Spleen (tissue), 11 donors: ENCODE data around the gene BRINP2. TPM values are rescaled to one million over a fixed set of nuclear protein-coding genes. Genes with fewer than 3 reads are reported as not detected.
A peak's percentile ranks its signal among the peaks of the same experiment; 100 is the strongest.

Experiments
- DNase-seq: peaks from one replicate; pipeline ENCODE4 v3.0.0-alpha.2; 2020
- H3K27ac ChIP-seq, 8 donors: fragments of 200-600 bp; sonication (generic) in 7 of 8; 1 replicate in 4 of 8; 2 replicates in 4 of 8; pipeline versions ENCODE4 v1.5.0 to v1.8.0; 2016 to 2021; ENCODE audit warnings: inconsistent platforms in 4 of 8, mild to moderate bottlenecking in 4 of 8, moderate library complexity in 1 of 8
- H3K27me3 ChIP-seq, 7 donors: fragments of 200-600 bp; sonication (generic) in 6 of 7; replicated peaks in 1 of 7; 1 replicate in 4 of 7; 2 replicates in 3 of 7; pipeline versions ENCODE4 v1.5.0 to v1.8.0; 2016 to 2021; ENCODE audit warnings: inconsistent platforms in 3 of 7, mild to moderate bottlenecking in 1 of 7
- H3K36me3 ChIP-seq, 6 donors: fragments of 200-600 bp; sonication (generic) in 5 of 6; 1 replicate in 4 of 6; 2 replicates in 2 of 6; pipeline versions ENCODE4 v1.5.0 to v1.8.0; 2016 to 2021; ENCODE audit warnings: inconsistent platforms in 2 of 6
- H3K4me1 ChIP-seq, 6 donors: fragments of 200-600 bp; sonication (generic) in 5 of 6; 1 replicate in 3 of 6; 2 replicates in 3 of 6; pipeline versions ENCODE4 v1.5.0 to v1.8.0; 2016 to 2021; ENCODE audit warnings: inconsistent platforms in 3 of 6
- H3K4me3 ChIP-seq, 8 donors: fragments of 200-600 bp; sonication (generic) in 7 of 8; 1 replicate in 4 of 8; 2 replicates in 4 of 8; pipeline versions ENCODE4 v1.5.0 to v1.8.0; 2016 to 2021; ENCODE audit warnings: inconsistent platforms in 4 of 8, mild to moderate bottlenecking in 4 of 8, moderate library complexity in 2 of 8
- H3K9me3 ChIP-seq, 8 donors: fragments of 200-600 bp; sonication (generic) in 7 of 8; 1 replicate in 4 of 8; 2 replicates in 4 of 8; pipeline versions ENCODE4 v1.5.0 to v1.8.0; 2016 to 2021; ENCODE audit warnings: inconsistent platforms in 4 of 8
- POLR2A ChIP-seq, 3 donors: fragments of 450-650 bp; IDR thresholded peaks; one replicate each; pipeline ENCODE4 v1.5.1; 2017; ENCODE audit warnings: antibody characterized with exemption in 3 of 3, mild to moderate bottlenecking in 1 of 3
- POLR2AphosphoS5 ChIP-seq, 3 donors: sonication (generic); formaldehyde crosslinking; IDR thresholded peaks; one replicate each; pipeline ENCODE4 v1.5.1; 2017; ENCODE audit warnings: antibody characterized with exemption in 3 of 3
- WGBS, 5 donors: extraction: QIAGEN DNeasy Blood & Tissue Kit in 3 of 5; methylation state at CpG; one replicate each; pipeline versions ENCODE4 v1.1.5 to v1.1.7; 2013 to 2018; 5-methylcytosine and 5-hydroxymethylcytosine counted together
- intact Hi-C: fragments of 100-400 bp; cut with DNase I; formaldehyde crosslinking; loops from one replicate; pipeline ENCODE4 v1.15.0; 2023; ENCODE audit warnings: low total_unique reads
- polyA plus RNA-seq, 3 donors: library from polyadenylated mRNA; stranded (reverse); fragments of 200-250 nt; gene quantifications; one replicate each; pipeline ENCODE4 v1.2.1, GENCODE V29; 2013
- total RNA-seq, 7 donors: library from RNA; depleted of rRNA in 3 of 7; stranded (reverse); fragments of >200 nt in 3 of 7; fragmentation: NEBNext Ultra II Directional in 4 of 7; extraction: Animal tissue kit (Norgen Biotek cat#: 25700) in 4 of 7; gene quantifications; one replicate each; pipeline versions ENCODE4 v1.1.0 to v1.2.1, GENCODE V29; 2016 to 2021
- TF ChIP-seq, protein P1 (sequence below), 11 experiments: fragments of 200-600 bp in 7 of 11; fragments of 450-650 bp in 4 of 11; sonication (generic) in 4 of 11; IDR thresholded peaks in 8 of 11; conservative IDR thresholded peaks in 3 of 11; 1 replicate in 7 of 11; 2 replicates in 4 of 11; pipeline versions ENCODE4 v1.4.0 to v1.8.0; 2016 to 2021; ENCODE audit warnings: antibody characterized with exemption in 11 of 11, inconsistent platforms in 4 of 11, mild to moderate bottlenecking in 1 of 11
- donor health status: healthy with polysubstance abuse.
- donor health status: DM: no; HTN: no; CAD: no; lungs with moderate emphysema.
- donor health status: DM: no; HTN: no; CAD: no.
- donor health status: Bipolar disorder and iron deficiency.
- donor health status: healthy.
- donor health status: DM: no; HTN: no; CAD: no.
- donor health status: DM: yes; HTN: yes; CAD: no.

BRINP2 gene
- total and polyA plus RNA-seq, 10 donors, result 0.33 to 1.5 (median 0.74) TPM

DNA sequence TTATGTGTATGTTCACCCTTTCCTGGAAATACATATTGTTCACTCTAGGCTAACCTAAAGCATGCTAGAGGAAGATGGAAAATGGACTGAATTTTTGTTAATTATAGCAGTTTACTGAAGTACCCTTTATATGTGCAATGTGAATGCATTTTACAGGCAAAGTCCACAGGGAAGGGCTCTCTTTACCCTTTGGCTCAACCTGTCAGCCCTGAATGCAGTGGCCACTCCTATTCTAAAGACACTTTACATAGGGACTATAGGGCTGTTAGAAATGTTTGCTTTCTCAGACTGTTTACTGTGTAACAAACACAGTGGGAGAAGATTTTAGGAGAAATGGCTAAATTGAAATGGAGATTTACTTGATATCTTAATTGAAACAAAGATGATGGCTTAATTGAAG lies 78.5 kb downstream of the BRINP2 start:
- TF ChIP-seq POLR2AphosphoS5 (IDR thresholded peaks at IDR 0.05) (no peak), POLR2A (IDR thresholded peaks at IDR 0.05) (no peak)
- TF ChIP-seq, protein P1, sequence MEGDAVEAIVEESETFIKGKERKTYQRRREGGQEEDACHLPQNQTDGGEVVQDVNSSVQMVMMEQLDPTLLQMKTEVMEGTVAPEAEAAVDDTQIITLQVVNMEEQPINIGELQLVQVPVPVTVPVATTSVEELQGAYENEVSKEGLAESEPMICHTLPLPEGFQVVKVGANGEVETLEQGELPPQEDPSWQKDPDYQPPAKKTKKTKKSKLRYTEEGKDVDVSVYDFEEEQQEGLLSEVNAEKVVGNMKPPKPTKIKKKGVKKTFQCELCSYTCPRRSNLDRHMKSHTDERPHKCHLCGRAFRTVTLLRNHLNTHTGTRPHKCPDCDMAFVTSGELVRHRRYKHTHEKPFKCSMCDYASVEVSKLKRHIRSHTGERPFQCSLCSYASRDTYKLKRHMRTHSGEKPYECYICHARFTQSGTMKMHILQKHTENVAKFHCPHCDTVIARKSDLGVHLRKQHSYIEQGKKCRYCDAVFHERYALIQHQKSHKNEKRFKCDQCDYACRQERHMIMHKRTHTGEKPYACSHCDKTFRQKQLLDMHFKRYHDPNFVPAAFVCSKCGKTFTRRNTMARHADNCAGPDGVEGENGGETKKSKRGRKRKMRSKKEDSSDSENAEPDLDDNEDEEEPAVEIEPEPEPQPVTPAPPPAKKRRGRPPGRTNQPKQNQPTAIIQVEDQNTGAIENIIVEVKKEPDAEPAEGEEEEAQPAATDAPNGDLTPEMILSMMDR (IDR thresholded peaks at IDR 0.05 in 8 of 11, conservative IDR thresholded peaks at IDR 0.05 in 3 of 11), result no peak
- no peaks in the 10 kb centered on the region for H3K27me3 ChIP-seq
- intact Hi-C loops, result no loop called here

DNA sequence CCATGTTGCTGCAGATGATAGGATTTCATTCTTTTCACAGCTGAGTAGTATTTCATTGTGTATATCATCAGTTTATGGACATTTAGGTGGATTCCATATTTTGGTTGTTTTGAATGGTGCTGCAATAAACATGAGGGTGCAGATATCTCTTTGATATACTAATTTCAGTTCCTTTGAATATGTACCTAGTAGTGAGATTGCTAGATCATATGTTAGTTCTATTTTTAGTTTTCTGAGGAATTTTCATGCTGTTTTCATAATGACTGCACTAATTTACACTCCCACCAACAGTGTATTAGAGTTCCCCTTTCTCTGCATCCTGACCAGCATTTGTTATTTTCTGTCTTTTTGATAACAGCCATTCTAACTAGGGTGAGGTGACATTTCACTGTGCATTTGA lies 82.1 kb downstream of the BRINP2 start:
- no peaks in the 10 kb centered on the region for H3K27me3 ChIP-seq
- no peak overlapping the region for H3K4me3 ChIP-seq
- H3K4me1 ChIP-seq, result peaks cover 0 to 15% (median 4%) of the 10 kb centered on the region in 6 donors
- H3K27ac ChIP-seq, result no peak overlapping the region
- no peaks in the 10 kb centered on the region for H3K36me3 ChIP-seq
- DNase-seq, result no peak
- intact Hi-C loops, result loop anchor here (10.0 kb wide), 1 partner anchor 532 kb away; no protein-coding TSS in a partner anchor
- H3K9me3 ChIP-seq, result no peaks in the 10 kb centered on the region
- TF ChIP-seq POLR2A (IDR thresholded peaks at IDR 0.05) (no peak), POLR2AphosphoS5 (IDR thresholded peaks at IDR 0.05) (no peak)
- TF ChIP-seq, protein P1 (IDR thresholded peaks at IDR 0.05 in 8 of 11, conservative IDR thresholded peaks at IDR 0.05 in 3 of 11), result no peak

More for the DNA sequence above, 78.5 kb downstream of the BRINP2 start:
- H3K9me3 ChIP-seq, result no peaks in the 10 kb centered on the region
- no peaks in the 10 kb centered on the region for H3K4me1 ChIP-seq
- no peak overlapping the region for H3K4me3 ChIP-seq
- no peak overlapping the region for H3K27ac ChIP-seq
- DNase-seq, result no peak
- H3K36me3 ChIP-seq, result no peaks in the 10 kb centered on the region

DNA sequence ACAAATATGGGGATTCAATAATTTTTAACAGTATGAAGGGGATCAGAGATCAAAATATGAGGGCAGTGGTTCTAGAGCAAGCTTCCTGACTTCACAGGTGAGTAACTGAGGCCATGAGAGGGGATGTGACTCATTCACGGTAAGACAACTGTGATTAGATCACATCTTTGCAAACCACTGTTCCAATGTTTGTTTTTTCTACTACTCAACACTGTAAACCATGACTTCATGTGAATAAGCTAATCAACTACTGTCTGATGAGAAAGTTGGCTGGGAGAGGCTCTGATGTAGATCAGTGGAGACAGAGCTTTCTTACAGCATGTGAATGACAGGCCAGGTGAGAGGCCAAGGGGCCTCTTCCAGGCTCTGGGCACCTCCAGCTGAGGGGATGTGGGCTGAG lies 84.7 kb downstream of the BRINP2 start:
- Histone ChIP-seq H3K4me1 (peaks cover 0 to 15% (median 4%) of the 10 kb centered on the region in 6 donors), H3K4me3 (no peak overlapping the region), H3K9me3 (no peaks in the 10 kb centered on the region), H3K36me3 (no peaks in the 10 kb centered on the region), H3K27me3 (no peaks in the 10 kb centered on the region), H3K27ac (peak overlapping the region in 1 of 8 donors; percentile 43)
- 57 to 76% (median 65%) methylated on average over 1 of the region's 1 CpG for WGBS, 5 donors
- intact Hi-C loops, result loop anchor here (10.0 kb wide), 1 partner anchor 529 kb away; no protein-coding TSS in a partner anchor
- TF ChIP-seq, protein P1 (IDR thresholded peaks at IDR 0.05 in 8 of 11, conservative IDR thresholded peaks at IDR 0.05 in 3 of 11), result no peak
- TF ChIP-seq POLR2AphosphoS5 (IDR thresholded peaks at IDR 0.05) (no peak), POLR2A (IDR thresholded peaks at IDR 0.05) (no peak)
- DNase-seq, result no peak

DNA sequence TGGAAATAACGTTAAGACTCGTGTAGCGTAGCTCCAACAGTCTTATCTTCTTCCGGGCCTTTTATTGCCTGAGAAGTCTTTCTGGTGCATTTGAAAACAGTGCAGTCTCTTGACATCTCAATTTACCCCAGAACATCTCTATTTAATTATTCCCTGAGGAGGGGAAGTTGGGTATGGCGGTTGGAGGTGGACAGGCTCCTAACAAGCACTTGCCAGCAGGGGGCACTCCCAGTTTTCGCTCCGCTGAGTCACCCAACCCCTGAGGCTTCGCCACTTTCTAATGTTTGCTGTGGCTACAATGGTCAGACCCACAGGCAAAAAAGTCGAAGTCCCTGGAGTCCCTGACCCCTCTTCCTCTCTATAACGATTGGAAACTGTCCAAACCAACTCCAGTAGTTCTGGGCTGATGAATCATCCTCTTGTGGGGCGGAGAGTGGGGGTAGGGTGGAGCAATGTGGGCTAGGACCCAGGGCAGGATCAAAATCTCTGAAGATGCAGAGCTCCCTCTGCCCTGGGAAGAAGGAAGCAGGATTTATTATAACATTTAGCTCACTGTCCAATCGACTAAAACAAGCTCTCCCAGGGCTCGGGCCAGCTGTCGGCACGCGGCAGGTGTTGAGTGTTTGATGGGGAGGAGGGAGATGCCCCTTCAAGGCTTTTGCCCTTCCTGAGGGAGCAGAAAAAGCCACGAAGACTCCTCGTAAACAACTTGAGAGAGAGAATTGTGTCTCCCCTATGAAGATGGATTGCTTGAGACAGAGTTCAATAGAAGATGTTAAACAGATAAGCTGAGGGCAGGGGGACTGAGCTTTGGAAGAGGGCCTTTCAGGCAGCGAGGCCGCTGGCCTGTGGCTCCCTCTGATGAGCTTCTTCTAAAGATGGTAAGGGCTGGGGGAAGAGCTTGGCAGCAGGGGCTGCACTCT lies 85.7 kb downstream of the BRINP2 start:
- Histone ChIP-seq H3K4me1 (peaks cover 0 to 15% (median 4%) of the 10 kb centered on the region in 6 donors), H3K9me3 (no peaks in the 10 kb centered on the region), H3K36me3 (no peaks in the 10 kb centered on the region), H3K27me3 (no peaks in the 10 kb centered on the region), H3K27ac (peak overlapping the region in 4 of 8 donors; percentile 27 to 45 (median 36)), H3K4me3 (no peak overlapping the region)
- TF ChIP-seq POLR2A (IDR thresholded peaks at IDR 0.05), result no peak
- peak in 2 of 3 donors; percentile 31 to 64 for TF ChIP-seq POLR2AphosphoS5 (IDR thresholded peaks at IDR 0.05)
- TF ChIP-seq, protein P1 (IDR thresholded peaks at IDR 0.05 in 8 of 11, conservative IDR thresholded peaks at IDR 0.05 in 3 of 11), result peak in 10 of 11 experiments; percentile 28 to 74 (median 62)
- 33 to 41% (median 34%) methylated on average over 20 of the region's 20 CpGs for WGBS, 5 donors
- intact Hi-C loops, result loop anchor here (10.0 kb wide), 1 partner anchor 528 kb away; no protein-coding TSS in a partner anchor
- DNase-seq, result peak; percentile 81
